Epithelial cell of esophagus (primary cell): Measurements from ENCODE around the gene HENMT1.
A peak's percentile ranks its signal among the peaks of the same experiment; 100 is the strongest.
"Not testable (repeated sequence)": the region's sequence is repeated elsewhere in the genome, so short reads cannot be mapped to it uniquely, and the experiment has no call there.

Experiments used
- DNase-seq: peaks from one replicate; pipeline ENCODE4 v3.0.0; 2010; ENCODE audit warnings: low read depth
- H3K4me3 ChIP-seq: 2 replicates; pipeline ENCODE4 v1.5.1; 2011; ENCODE audit warnings: mild to moderate bottlenecking, low read length, control low read depth
- TF ChIP-seq, protein P1 (sequence below): IDR thresholded peaks from 2 replicates; pipeline ENCODE4 v1.5.1; 2011; ENCODE audit warnings: low read depth, mild to moderate bottlenecking, low read length, control low read depth, inconsistent platforms; ENCODE audit not compliant: insufficient read depth; ENCODE audit errors: missing control alignments

Gene HENMT1

DNA sequence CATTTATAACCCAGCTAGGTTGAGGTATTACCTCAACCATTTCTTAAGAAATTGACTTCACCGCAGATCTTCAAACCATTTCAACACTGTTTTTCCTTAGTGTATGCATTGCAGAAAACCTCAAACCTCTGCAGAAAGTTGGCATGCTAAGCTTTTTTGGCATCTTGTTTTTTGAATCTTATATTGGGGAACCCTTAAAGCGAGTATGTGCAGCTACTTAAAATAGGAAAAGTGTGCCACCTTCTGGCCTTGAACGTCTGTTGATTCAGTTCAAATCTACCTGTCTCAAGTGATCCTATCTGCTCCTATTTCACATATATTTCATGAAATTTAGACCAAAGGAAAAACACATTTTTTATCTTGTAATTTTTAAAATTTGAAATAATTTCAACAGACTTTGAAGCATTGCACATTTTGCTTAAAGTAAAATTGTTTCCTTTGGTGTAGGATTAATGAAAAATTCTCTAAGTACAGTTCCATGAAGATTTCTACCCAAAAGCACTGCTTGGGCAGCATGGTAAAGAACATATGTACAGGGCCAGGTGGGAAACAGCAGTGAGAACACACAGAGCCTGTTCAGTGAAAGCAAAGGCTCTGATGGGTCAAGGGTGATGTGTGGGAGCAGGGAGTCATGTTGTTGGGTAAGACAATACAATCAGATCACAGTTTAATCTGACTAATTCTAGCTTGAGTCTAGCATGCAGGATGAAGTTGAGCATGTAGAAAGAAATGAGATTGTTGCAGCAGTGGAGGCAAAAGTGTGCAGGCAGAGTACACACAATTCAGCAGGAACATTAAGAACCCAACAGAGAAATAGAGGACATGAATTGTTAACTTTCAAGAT lies 17.2 kb downstream of the HENMT1 start:
- H3K4me3 ChIP-seq = no peak overlapping the region
- TF ChIP-seq, protein P1, sequence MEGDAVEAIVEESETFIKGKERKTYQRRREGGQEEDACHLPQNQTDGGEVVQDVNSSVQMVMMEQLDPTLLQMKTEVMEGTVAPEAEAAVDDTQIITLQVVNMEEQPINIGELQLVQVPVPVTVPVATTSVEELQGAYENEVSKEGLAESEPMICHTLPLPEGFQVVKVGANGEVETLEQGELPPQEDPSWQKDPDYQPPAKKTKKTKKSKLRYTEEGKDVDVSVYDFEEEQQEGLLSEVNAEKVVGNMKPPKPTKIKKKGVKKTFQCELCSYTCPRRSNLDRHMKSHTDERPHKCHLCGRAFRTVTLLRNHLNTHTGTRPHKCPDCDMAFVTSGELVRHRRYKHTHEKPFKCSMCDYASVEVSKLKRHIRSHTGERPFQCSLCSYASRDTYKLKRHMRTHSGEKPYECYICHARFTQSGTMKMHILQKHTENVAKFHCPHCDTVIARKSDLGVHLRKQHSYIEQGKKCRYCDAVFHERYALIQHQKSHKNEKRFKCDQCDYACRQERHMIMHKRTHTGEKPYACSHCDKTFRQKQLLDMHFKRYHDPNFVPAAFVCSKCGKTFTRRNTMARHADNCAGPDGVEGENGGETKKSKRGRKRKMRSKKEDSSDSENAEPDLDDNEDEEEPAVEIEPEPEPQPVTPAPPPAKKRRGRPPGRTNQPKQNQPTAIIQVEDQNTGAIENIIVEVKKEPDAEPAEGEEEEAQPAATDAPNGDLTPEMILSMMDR = peak; percentile 67
- DNase-seq = peak; percentile 74

DNA sequence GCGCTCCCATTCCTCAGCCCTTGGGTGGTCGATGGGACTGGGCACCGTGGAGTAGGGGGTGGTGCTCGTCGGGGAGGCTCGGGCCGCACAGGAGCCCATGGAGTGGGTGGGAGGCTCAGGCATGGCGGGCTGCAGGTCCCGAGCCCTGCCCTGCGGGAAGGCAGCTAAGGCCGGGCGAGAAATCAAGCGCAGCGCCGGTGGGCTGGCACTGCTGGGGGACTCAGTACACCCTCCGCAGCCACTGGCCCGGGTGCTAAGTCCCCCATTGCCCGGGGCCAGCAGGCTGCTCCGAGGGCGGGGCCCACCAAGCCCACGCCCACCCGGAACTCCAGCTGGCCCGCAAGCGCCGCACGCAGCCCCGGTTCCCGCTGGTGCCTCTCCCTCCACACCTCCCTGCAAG lies 20.0 kb downstream of the HENMT1 start:
- not testable (repeated sequence) for DNase-seq, H3K4me3 ChIP-seq

DNA sequence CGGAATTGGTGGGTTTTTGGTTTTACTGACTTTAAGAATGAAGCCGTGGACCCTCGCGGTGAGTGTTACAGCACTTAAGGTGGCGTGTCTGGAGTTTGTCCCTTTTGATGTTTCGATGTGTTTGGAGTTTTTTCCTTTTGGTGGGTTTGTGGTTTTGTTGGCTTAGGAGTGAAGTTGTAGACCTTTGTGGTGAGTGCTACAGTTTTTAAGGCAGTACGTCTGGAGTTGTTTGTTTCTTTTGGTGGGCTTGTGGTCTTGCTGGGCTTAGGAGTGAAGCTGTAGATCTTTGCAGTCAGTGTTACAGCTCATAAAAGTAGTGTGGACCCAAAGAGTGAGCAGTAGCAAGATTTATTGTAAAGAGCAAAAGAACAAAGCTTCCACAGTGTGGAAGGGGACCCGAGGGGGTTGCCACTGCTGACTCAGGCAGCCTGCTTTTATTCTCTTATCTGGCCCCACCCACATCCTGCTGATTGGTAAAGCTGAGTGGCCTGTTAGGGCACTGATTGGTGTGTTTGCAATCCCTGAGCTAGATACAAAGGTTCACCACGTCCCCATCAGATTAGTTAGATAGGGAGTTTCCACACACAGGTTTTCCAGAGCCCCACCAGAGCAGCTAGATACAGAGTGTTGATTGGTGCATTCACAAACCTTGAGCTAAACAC lies 20.9 kb downstream of the HENMT1 start:
- no peak for DNase-seq
- TF ChIP-seq, protein P1 = no peak
- H3K4me3 ChIP-seq = no peak overlapping the region

DNA sequence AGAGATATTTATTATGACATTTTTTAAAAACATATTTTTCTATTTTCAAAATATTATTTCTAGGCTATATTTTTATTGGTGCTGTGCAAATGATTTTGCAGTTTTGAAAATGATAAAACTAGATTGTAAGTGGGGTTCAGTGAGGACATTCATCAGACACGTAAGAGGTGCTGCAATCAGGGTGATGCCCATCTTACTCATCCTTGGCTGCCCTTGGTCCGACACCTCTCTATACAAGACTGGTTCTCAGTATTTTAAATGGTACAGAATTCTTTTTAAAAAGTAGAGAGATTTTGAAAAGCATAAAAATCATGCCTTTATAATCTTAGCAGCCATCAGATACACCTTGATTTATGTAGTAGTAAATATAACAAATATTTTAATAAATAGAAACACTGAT lies 24.0 kb downstream of the HENMT1 start:
- TF ChIP-seq, protein P1 = no peak
- peak; percentile 78 for DNase-seq
- no peak overlapping the region for H3K4me3 ChIP-seq

DNA sequence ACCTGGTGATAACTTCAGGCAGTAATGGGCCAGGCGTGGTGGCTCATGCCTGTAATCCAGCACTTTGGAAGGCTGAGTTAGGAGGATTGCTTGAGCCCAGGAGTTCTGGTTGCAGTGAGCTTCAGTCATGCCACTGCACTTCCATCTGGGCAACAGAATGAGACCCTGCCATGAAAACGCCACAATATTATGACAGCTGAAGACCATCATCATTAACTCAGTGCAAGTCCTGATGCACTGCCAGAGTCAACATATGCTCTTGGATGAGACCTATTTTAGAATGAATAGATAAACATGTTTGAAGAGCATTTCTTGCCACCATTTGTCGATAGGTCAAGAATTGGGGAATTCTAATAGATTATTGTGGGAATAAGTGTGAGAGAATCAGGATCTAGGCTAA lies 26.4 kb downstream of the HENMT1 start:
- TF ChIP-seq, protein P1 = no peak
- no peak overlapping the region for H3K4me3 ChIP-seq
- no peak for DNase-seq

DNA sequence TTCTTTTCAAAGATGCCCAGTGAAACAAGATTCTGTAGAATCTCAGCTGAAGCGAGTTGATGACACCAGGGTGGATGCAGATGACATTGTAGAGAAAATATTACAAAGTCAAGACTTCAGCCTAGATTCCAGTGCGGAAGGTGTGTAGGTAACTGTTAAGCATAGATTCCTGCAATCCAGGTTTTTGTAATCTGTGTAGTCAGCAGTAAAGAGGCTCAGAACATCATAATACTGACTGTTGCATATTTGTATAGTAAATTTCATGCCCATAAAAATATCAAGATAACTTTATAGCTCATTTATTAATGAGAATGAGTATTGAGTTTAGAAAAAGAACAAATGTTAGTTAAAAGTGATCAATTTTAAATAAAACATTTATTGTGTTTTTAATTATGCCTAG lies 32.2 kb downstream of the HENMT1 start:
- no peak overlapping the region for H3K4me3 ChIP-seq
- no peak for DNase-seq
- TF ChIP-seq, protein P1 = no peak

DNA sequence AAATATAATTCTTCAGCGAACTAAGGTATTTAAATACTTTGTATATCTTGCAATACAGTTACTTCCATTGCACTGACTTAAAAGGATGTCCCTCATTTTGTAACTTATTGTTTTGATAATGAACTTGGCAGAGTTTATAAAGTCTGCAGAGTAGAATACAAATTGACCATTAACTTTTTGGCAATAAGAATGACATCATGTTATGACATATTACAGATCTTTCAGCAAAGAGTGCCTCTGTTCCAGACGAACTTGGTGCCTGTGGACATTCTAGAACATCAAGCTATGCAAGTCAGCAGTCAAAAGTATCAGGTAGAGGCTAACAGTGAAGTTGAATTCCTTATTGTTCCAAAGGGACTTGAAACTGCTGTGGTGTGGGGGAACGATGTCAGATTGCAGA lies 32.9 kb downstream of the HENMT1 start:
- no peak overlapping the region for H3K4me3 ChIP-seq
- TF ChIP-seq, protein P1 = no peak
- DNase-seq = no peak
